Activated CD8-positive, alpha-beta memory T cell treated with anti-CD3 and anti-CD28 coated beads, Interleukin-2, amount 50 U/mL, for 48 hours (primary cell): ENCODE data around the gene KDM5A.

ENCODE experiments used
- DNase-seq: peaks from one replicate; pipeline ENCODE4 v3.0.0-alpha.2; 2020

KDM5A gene

GRCh38 chr12:269191-269590 lies 119.9 kb downstream of the KDM5A start:
- no peak for DNase-seq

DNA sequence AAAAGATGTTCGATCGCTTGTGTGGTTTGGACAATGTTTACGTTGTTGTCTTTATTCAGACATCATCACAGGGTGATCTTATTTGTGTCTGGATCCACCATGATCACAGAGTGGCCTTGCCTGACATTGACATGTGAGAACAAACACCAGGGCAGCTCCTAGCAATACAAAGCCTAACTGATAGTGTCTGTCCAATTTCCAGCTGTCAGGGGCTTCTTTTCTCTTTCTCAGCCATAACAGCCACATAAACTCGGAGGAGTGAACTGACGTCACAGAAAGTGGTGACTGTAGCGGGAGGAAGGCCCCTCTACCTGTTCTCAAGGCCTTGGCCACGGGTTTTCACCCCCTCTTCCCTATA lies 120.7 kb downstream of the KDM5A start:
- DNase-seq = no peak

DNA sequence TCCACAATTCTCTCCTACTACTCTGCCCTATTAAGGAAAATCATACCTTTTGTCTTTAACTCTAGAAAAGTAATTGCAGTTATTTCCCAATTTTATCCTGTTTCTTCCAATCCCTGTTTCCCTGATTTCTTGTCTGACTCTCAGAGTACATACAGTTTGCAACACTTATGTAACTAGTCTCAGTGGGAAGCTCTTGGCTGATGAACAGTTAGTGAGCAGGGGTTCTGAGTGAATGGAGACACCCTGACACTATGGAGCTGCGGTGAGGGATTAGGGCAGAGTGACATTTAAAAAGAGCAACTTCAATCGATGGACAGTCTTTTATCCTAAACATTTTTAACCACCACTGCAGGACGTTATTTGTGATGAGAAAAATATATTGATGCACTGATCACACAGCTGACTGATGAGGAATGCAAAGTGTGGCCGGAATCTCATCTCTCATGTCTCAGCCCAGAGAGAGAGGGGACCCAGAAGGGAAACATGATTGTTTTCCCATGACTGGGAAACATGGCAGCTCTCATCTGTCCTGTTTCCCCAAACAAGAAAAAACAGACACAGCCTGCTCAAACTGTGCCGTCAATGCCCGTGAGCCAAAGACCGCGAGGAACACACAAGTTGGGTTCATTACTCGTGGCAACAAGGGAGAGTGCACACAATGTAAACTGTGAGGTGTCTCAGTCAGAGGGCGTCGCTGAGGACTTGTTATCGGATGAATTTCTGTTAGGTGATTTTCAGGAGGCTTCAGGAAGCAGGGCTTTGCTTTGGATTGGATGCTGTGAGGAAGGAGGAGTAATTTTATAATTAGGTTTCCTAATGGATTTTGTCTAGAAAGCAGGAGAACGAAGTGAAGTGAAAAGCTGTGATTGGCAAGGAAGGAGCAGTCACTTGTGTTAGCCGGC lies 121.3 kb downstream of the KDM5A start:
- no peak for DNase-seq

DNA sequence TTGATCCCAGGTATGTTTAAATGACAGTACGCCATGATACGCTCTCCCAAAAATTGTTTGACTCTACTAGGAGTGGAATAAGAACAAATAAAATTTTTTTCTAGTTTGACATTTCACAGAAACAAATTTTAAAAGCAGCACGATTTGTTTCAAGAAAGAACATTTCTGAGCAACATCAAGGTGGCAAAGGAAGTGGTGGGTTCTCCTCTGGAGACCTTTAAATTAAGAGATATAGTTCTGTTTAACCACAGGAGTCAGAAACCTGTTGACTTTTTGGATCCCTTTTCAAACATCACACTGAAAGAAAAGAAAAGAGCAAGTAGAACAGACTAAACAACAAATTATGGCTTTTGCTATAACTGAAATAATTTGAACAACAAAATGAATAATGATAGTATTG lies 124.0 kb downstream of the KDM5A start:
- no peak for DNase-seq

GRCh38 chr12:264269-264668 lies 124.9 kb downstream of the KDM5A start:
- DNase-seq = no peak

DNA sequence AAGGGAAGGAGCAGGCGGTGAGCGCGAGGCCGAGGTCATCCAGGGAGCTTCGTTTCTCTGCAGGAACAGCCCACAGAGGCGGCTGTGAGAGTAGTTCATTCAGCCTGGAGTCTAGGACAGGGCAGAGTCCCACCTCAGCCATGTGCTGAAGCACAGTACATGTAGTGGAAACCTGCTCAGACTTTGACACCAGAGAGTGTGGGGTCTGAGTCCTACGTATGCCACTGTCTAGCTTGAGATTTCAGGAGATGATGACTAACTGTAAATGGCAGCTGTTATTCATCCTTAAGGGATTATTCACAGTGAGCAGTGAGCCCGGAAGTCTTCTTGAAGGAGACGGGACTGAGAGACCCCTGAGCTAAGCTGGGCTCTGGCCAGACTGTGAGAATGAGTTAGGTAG lies 125.5 kb downstream of the KDM5A start:
- DNase-seq = no peak

DNA sequence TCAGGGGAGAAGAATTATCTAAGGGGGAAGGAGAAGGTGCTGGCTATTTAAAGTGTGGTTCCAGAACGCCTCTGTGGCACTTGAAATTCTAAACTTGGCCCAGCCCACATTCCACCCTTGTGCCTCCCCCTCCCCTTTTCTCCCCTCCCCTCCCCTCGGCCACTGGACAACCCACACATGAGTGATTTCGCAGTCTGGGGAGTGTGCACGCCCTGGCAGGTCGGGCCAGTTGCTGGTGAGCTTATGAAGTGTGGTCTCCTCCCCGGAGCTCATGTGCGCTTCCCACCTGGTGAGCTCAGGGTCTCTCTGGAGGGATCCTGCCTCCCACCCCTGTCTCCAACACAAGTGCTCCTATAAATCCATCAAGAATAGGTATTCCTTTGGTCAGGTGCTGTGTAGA lies 126.3 kb downstream of the KDM5A start, which contains the start of gene SLC6A13:
TSS of gene SLC6A13 (minus strand) at position 20 of the 400 bp plus-strand sequence. CDS start 2,784 bp downstream, outside the sequence.
- DNase-seq = no peak

- no peak for DNase-seq
These were observed 127.0 kb downstream of the KDM5A start for GRCh38 chr12:262113-262512.

- no peak for DNase-seq
These were observed 131.4 kb downstream of the KDM5A start for GRCh38 chr12:257521-258321.

- DNase-seq = no peak
These were observed 132.2 kb downstream of the KDM5A start for GRCh38 chr12:256958-257357.

DNA sequence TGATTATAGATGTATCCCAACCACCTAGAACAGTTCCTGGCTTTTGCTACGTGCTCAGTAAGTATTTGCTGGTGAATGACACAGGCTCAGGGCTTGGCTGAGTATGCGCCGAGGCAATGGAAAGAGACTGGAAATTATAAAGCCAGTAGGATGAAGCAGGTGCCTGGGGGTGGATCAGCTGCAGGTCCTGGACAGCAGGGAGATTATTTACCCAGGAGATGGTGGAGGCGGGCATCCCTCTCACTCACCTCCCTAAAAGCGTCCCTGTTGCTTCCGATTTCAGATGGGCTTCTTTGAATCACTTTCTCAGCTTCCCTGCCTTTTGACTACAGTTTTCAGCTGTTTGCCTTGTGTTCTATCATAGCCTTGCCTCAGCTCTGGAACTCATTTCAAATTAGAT lies 132.9 kb downstream of the KDM5A start:
- no peak for DNase-seq

DNA sequence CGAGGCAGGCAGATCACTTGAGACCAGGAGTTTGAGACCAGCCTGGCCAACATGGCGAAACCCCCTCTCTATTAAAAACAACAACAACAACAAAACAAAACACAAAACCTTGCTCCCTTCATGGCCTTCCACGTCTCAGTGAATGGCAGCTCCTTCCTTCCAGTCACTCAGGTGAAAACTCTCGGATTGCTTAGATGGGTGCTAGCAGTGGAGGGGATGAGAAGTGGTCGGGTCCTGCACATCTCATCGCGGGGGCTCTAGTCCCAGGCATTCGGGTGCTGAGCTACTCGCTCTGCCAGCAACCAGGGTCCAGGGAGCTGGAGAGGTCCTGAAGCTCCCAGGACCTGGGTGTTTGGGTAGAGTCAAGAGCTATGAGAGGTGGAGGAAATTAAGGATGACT lies 134.2 kb downstream of the KDM5A start:
- no peak for DNase-seq

DNA sequence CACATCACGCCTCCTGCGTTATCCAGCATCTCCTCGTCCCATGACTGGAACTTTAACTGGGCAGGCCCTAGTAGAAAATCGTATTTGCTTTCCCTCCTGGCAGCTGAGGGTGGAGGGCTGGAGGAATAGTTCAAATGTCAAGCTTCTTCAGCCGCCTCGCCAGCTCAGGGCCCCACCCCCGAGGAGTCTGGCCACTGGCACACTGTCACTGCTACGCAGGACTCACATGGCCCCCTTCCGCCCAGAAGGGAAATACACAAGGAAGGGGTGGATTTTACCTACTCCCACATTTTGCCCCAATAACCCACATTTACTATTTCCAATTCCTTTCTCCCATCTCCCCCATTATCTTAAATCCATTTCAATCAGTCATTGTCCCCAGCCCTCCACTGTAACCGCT lies 135.1 kb downstream of the KDM5A start:
- DNase-seq = no peak

- DNase-seq = no peak
These were observed 135.8 kb downstream of the KDM5A start for GRCh38 chr12:253116-253831.

DNA sequence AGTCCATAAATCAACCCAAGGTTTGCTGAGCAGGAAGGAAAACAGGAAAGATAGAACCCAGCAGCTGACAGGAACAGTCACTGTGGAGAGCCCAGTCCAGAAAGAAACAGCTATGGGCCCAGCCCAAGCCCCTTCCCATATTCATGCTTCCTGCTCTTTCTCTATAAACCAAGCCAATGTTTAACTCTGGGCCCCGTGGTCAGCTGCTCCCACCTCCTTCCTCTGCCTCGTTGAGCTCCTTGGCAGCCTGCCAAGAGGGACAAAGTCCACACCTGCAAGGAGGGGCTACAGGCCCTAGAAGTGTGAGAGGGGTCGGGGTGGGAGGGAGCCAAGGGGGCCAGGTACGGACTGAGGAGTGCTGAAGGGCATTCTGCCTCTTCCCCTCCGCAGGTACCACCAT lies 136.5 kb downstream of the KDM5A start:
- no peak for DNase-seq

GRCh38 chr12:247271-247670 lies 141.8 kb downstream of the KDM5A start:
- DNase-seq = no peak

DNA sequence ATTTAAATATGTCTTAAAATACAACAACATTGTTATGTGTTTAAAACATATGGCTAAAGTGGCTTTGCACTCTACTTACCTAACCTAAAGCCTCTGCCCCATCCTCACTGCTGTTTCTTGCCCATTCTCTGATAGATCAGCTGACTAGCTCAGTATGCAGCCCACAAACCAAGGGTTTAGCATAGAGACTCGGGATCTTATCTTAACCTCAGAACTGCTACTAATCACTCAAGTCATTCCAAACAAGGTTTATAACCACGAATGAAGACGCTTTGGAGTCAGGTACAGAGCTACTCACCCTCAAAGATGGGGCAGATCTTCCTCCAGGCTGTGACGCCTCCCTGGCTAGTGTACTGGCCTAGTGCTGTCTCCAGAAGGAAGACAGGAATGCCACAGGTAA lies 145.7 kb downstream of the KDM5A start:
- peak; percentile 12 for DNase-seq

DNA sequence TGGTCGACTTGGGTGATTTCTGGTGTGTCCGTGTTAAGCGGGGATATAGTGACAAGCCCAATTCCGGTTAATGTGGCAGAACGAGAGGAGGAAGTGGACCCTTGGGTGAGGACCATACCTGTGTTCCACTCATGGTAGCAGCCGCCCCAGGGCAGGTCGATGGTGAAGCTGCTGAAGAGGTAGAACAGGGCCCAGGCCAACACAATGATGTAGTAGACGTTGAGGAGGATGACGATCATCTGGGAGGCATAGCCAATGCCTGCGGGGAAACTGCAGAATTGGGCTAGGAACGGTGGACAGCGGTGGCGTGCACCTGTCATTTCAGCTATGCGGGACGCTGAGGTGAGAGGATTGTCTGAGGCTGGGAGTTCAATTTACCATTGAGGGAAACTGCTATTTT lies 146.6 kb downstream of the KDM5A start:
- peak; percentile 2 for DNase-seq

DNA sequence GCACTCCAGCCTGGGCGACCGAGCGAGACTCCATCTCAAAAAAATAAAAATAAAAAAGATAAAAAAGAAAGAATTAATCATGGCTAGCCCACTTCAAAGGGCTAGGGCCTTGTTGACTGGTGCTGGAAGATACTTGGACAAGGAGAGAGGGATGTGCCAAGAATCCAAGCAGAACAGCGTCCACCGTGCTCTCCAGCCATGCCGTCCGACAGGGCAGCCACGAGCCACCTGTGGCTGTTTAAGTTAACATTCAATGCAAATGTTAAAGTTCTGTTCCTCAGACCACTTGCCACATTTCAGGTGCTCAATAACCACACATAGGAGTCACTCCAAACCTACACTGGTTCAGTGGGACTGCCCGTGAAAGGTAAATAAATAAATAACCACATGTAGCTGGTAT lies 147.9 kb downstream of the KDM5A start:
- DNase-seq = no peak

DNA sequence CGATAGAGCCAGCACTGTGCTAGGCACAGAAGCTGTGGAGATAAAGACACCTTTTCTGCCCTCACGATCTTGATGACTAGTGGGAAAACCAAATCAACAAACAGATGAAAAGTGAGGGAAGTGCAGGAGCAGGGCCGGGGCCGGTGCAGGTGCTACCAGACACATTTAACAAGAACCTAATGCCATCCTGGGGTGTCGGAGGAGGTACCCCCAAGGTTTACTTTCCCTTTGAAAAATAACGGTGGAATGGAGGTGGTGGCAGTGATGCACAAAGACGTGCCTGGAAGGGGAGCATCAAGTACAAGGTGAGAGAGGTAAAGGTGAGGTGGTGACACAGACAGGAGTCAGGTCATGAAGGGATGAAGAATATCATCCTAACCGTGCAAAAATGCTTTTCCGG lies 148.6 kb downstream of the KDM5A start:
- peak; percentile 2 for DNase-seq

DNA sequence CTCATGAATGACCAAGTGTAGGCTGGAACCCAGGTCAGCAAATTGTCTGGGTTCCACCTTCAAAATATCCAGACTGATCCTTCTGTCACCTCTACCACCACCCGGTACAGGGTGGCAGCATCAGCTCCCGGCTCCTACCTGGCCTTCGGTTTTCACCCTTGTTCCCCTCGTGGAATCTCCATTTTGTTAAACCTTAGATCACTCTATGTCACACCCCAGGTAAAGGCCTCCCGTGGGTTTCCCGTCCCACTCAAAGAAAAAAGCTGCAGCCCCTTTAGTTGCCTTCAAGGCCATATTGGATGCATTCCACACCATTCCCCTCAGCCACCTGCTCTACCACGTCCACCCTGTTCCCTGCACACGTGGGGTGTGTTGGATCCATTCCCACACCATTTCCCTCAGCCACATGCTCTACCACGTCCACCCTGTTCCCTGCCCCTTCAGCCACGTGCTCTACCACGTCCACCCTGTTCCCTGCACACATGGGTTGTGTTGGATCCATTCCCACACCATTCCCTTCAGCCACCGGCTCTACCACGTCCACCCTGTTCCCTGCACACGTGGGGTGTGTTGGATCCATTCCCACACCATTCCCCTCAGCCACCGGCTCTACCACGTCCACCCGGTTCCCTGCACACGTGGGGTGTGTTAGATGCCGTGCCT lies 150.3 kb downstream of the KDM5A start:
- peak; percentile 17 for DNase-seq

GRCh38 chr12:238116-238515 lies 151.0 kb downstream of the KDM5A start:
- peak; percentile 6 for DNase-seq
